MM.1S (cell line): ENCODE measurements around the gene ITM2C.

Experiments
- DNase-seq: peaks from one replicate; pipeline ENCODE4 v3.0.0-alpha.2; 2015
- H2AFZ ChIP-seq: fragments of 300-600 bp; sonication (generic); 2 replicates; pipeline ENCODE4 v1.6.0; 2016; ENCODE audit warnings: antibody characterized with exemption, low read length
- H3F3A ChIP-seq: fragments of 300-600 bp; sonication (generic); 2 replicates; pipeline ENCODE4 v1.6.1; 2016; ENCODE audit warnings: mild to moderate bottlenecking, antibody characterized with exemption, low read length, moderate library complexity, mixed read lengths; ENCODE audit not compliant: insufficient read depth
- H3K27ac ChIP-seq: fragments of 300-600 bp; sonication (generic); 2 replicates; pipeline ENCODE4 v1.5.1; 2016; ENCODE audit warnings: mild to moderate bottlenecking, low read length
- H3K27me3 ChIP-seq: fragments of 300-600 bp; sonication (generic); replicated peaks from 2 replicates; pipeline ENCODE4 v1.6.0; 2016; ENCODE audit warnings: low read length; ENCODE audit not compliant: insufficient read depth
- H3K36me3 ChIP-seq: fragments of 300-600 bp; sonication (generic); replicated peaks from 2 replicates; pipeline ENCODE4 v1.6.1; 2016; ENCODE audit warnings: mild to moderate bottlenecking, low read length, mixed read lengths; ENCODE audit not compliant: insufficient read depth
- H3K4me1 ChIP-seq: fragments of 300-600 bp; sonication (generic); 2 replicates; pipeline ENCODE4 v1.6.1; 2016; ENCODE audit warnings: low read length, mixed read lengths
- H3K4me2 ChIP-seq: fragments of 300-600 bp; sonication (generic); 2 replicates; pipeline ENCODE4 v1.6.0; 2016; ENCODE audit warnings: low read depth, low read length
- H3K4me3 ChIP-seq: fragments of 300-600 bp; sonication (generic); 2 replicates; pipeline ENCODE4 v1.5.1; 2016; ENCODE audit warnings: low read length, mixed read lengths
- H3K79me2 ChIP-seq: fragments of 300-600 bp; sonication (generic); 2 replicates; pipeline ENCODE4 v1.6.1; 2016; ENCODE audit warnings: mixed run types, low read length, mixed read lengths
- H3K9ac ChIP-seq: fragments of 300-600 bp; sonication (generic); 2 replicates; pipeline ENCODE4 v1.6.1; 2016; ENCODE audit warnings: low read length, mixed read lengths
- H3K9me2 ChIP-seq: fragments of 300-600 bp; sonication (generic); replicated peaks from 2 replicates; pipeline ENCODE4 v1.6.1; 2016; ENCODE audit warnings: mild to moderate bottlenecking, low read length, mixed read lengths; ENCODE audit not compliant: insufficient read depth
- H3K9me3 ChIP-seq: fragments of 300-600 bp; sonication (generic); replicated peaks from 2 replicates; pipeline ENCODE4 v1.6.1; 2016; ENCODE audit warnings: mild to moderate bottlenecking, low read length, mixed read lengths; ENCODE audit not compliant: insufficient read depth
- H4K20me1 ChIP-seq: fragments of 300-600 bp; sonication (generic); 2 replicates; pipeline ENCODE4 v1.6.1; 2016; ENCODE audit warnings: mild to moderate bottlenecking, low read length, moderate library complexity, mixed read lengths; ENCODE audit not compliant: insufficient read depth
- CTCF ChIP-seq: fragments of 300-600 bp; sonication (generic); IDR thresholded peaks from 2 replicates; pipeline ENCODE4 v1.5.1; 2016; ENCODE audit warnings: antibody characterized with exemption, low read length, mixed read lengths
- EZH2 ChIP-seq: fragments of 300-600 bp; sonication (generic); optimal IDR thresholded peaks from 2 replicates; pipeline ENCODE3; 2017; ENCODE audit warnings: low read depth, mild to moderate bottlenecking, antibody characterized with exemption, low read length, mixed read lengths
- EZH2phosphoT487 ChIP-seq: fragments of 300-600 bp; sonication (generic); IDR thresholded peaks from 2 replicates; pipeline ENCODE4 v1.6.1; 2018; ENCODE audit warnings: antibody characterized with exemption, low read length

The ITM2C gene

DNA sequence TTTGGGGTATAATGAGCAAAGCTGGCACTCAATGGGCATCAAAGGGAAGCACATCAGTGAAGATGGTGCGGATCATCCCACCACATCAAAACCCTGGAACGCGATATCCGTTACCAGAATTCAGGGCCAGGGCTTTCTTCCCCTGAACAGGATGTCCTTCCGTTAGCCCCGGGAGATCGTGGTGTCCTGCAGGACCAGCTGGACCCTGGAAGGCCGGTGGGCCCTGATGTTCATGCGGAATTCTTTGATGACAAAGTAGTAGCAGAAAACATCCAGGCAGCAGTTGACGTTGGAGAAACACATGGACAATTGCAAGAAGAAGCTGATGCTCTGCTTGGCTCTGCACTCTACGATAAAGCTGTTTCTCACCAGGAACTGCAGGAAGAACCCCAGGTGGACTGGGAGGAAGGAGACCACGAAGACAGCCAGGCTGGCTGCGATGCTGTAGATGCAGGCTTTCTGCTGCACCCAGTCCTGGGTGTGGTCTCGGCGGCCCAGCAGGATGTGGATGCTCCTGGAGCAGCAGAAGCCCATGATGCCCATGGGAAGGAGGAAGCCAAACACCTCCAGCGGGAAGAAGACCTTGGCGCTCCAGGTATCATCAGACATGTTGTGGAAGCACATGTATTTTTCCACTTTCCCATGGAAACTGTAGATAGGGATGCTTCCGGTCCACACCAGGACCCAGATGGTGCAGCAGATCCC, 45.3 kb downstream of the ITM2C start:
- no peak for TF ChIP-seq EZH2
- Histone ChIP-seq H3K9ac (no peak overlapping the region), H3K9me2 (no peaks in the 10 kb centered on the region), H4K20me1 (no peaks in the 10 kb centered on the region), H3K27ac (no peak overlapping the region), H3F3A (no peaks in the 10 kb centered on the region), H3K4me3 (no peak overlapping the region), H2AFZ (no peak overlapping the region), H3K36me3 (no peaks in the 10 kb centered on the region), H3K27me3 (no peaks in the 10 kb centered on the region), H3K79me2 (no peaks in the 10 kb centered on the region), H3K4me2 (no peak overlapping the region), H3K4me1 (no peaks in the 10 kb centered on the region), H3K9me3 (no peaks in the 10 kb centered on the region)
- DNase-seq = no peak

DNA sequence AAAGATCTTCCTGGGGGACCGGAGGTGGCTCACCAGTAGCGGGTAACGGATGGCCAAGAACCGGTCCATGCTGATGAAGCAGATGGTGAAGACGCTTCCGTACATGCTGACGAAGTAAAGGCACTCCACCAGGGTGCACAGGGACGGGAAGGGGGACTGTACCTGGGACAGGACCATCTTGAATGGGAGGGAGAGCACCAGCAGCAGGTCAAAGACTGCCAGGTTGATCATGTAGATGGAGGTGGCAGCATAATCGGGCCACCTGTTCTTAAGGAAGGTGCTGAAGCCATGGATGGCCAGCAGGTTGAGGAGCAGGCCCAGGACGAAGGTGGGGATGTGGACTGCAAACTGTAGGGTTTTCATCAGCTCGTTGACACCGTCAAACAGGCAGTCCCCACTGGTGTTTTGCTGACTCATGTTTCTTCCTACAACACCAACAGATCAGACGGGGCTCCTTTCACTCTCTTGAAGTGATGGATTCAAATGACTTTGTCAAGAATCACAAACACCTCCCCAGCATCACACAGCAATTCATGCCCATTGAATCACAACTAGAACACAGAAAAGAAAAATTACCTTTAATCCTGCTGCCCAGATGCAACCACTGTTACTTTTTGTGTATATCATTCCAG, 45.9 kb downstream of the ITM2C start:
- no peak overlapping the region for H2AFZ ChIP-seq
- TF ChIP-seq EZH2phosphoT487 = no peak
- no peak for TF ChIP-seq EZH2
- no peak for TF ChIP-seq CTCF
- H3F3A ChIP-seq = no peaks in the 10 kb centered on the region
- no peak overlapping the region for H3K27ac ChIP-seq
- H3K9me3 ChIP-seq = no peaks in the 10 kb centered on the region
- no peaks in the 10 kb centered on the region for H4K20me1 ChIP-seq
- no peaks in the 10 kb centered on the region for H3K79me2 ChIP-seq
- H3K4me2 ChIP-seq = no peak overlapping the region
- no peak overlapping the region for H3K4me3 ChIP-seq
- DNase-seq = no peak
- H3K9me2 ChIP-seq = no peaks in the 10 kb centered on the region
- no peak overlapping the region for H3K9ac ChIP-seq
- H3K36me3 ChIP-seq = no peaks in the 10 kb centered on the region
- no peaks in the 10 kb centered on the region for H3K4me1 ChIP-seq
- no peaks in the 10 kb centered on the region for H3K27me3 ChIP-seq

GRCh38 chr2:230912046-230912445, 47.3 kb downstream of the ITM2C start:
- H3K9ac ChIP-seq = no peak overlapping the region
- no peaks in the 10 kb centered on the region for H3K9me3 ChIP-seq
- no peak overlapping the region for H3K4me3 ChIP-seq
- no peak overlapping the region for H3K4me2 ChIP-seq
- no peaks in the 10 kb centered on the region for H3K4me1 ChIP-seq
- no peak overlapping the region for H2AFZ ChIP-seq
- no peaks in the 10 kb centered on the region for H3K9me2 ChIP-seq
- H3K36me3 ChIP-seq = no peaks in the 10 kb centered on the region
- H3K27ac ChIP-seq = no peak overlapping the region
- H3K27me3 ChIP-seq = no peaks in the 10 kb centered on the region
- no peaks in the 10 kb centered on the region for H4K20me1 ChIP-seq
- H3K79me2 ChIP-seq = no peaks in the 10 kb centered on the region
- no peak for DNase-seq
- TF ChIP-seq EZH2 = no peak
- TF ChIP-seq CTCF = no peak
- no peak for TF ChIP-seq EZH2phosphoT487
- H3F3A ChIP-seq = no peaks in the 10 kb centered on the region

DNA sequence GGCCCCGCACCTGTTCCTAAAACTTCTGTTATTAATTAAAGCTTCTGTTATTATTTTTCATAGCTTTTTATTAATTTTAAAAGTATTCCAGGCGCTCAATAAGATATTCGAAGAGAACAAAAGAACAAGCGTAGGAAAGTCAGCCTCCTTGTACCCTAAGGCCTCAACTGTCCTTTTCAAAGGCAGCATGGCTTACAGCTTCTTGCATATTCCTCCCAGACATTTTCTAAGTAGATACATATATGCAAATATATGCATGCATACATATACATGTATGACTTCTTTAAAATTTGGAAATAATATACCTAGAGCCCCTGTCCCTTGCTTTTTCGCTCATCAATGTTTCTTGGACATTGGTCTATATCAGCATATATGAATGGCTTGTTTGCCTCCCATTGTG, 48.0 kb downstream of the ITM2C start:
- Histone ChIP-seq H3K4me1 (no peaks in the 10 kb centered on the region), H3K9ac (no peak overlapping the region), H4K20me1 (no peaks in the 10 kb centered on the region), H3K9me3 (no peaks in the 10 kb centered on the region), H3K36me3 (no peaks in the 10 kb centered on the region), H3F3A (no peaks in the 10 kb centered on the region), H3K27me3 (no peaks in the 10 kb centered on the region), H2AFZ (no peak overlapping the region), H3K9me2 (no peaks in the 10 kb centered on the region), H3K79me2 (no peaks in the 10 kb centered on the region), H3K4me2 (no peak overlapping the region), H3K4me3 (no peak overlapping the region), H3K27ac (no peak overlapping the region)
- DNase-seq = no peak
- no peak for TF ChIP-seq EZH2
- no peak for TF ChIP-seq CTCF
- TF ChIP-seq EZH2phosphoT487 = no peak
